Ecto neural progenitor cell (in vitro differentiated cells): ENCODE results near the gene RAB7B.

Experiments
- DNase-seq: peaks from one replicate; pipeline ENCODE4 v3.0.0-alpha.2; 2018; ENCODE audit warnings: low spot score

RAB7B gene

DNA sequence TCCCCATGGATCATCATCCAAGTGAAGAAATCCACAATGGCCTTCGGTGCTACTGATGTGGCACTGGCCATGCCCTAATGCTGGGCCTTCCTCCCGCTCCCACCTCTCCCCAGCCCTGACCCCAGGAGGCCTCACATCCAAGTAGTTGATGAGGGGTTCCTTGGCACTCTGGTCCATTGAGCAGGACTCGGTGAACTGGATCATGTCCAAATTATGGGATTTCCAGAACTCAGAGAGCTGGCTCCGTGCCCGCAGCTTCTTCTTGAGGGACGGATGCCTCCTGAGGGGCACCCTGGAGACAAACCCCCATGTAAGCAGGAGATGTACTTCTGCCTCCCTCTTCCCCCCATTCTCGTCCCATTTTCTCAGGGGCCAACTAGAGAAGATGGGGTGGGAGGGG lies 19.6 kb upstream of the RAB7B start:
- no peak for DNase-seq

DNA sequence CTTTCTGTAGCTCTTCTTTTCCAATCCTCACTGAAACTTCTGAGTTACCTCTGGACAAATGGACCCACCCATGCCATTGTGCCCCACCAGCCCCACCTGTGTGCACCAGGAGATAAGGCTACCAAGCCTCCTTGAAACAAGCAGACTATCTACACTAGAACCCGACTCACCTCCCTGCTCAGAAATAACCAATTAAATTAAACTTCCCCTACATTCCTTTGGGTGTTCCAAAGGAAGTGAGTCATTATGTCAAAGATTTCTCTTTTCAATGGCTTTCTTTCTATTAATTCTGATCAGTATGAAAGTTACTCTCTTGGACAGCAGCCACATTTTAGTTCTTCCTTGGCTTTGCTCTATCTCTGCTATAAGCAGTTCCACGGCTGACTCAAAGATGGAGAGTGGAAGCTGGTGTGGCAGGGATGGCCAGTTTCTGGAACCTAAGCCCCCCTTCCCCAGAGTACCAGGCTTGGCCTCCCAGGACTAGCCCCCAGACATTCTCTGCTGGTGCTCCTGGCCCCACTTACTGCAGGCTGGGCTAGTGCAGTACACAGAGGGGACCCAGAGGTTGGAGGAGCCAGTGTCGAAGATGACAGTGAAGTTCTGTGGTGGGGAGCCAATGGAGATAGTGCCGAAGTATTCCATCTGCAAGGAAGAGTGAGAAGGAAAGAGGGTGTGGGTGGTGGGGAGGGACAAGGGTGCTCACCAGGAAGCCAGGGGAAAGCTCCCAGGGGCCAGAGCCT lies 18.6 kb upstream of the RAB7B start:
- DNase-seq = no peak

DNA sequence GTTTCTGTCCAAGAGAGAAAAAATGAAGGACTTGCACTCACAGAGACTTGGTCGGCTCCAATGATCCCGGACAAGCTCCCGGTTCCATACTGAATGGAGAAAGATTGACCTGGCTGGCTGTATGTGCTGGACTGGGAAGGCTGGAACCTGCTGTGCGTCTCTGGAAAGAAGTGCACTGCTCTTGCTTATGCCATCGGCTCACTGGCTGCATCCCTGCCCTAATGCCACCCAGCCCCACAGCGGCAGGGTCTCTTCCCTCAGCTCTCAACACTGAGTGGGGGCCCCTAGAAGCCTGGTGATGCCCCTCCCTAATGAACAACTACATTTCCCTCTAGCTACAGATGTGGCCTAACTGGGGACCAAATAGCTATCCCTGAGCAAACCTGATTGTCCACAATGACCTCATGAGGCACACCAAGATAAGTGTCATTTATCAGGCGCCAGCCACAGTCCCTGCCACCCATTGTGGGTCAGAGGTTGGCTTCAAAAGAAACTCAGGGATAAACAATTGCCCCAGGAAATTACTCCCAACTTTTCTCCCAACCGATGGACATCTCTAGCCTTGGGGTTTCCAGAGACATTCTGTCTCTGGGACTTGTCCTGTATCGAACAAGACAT lies 17.9 kb upstream of the RAB7B start:
- DNase-seq = no peak

DNA sequence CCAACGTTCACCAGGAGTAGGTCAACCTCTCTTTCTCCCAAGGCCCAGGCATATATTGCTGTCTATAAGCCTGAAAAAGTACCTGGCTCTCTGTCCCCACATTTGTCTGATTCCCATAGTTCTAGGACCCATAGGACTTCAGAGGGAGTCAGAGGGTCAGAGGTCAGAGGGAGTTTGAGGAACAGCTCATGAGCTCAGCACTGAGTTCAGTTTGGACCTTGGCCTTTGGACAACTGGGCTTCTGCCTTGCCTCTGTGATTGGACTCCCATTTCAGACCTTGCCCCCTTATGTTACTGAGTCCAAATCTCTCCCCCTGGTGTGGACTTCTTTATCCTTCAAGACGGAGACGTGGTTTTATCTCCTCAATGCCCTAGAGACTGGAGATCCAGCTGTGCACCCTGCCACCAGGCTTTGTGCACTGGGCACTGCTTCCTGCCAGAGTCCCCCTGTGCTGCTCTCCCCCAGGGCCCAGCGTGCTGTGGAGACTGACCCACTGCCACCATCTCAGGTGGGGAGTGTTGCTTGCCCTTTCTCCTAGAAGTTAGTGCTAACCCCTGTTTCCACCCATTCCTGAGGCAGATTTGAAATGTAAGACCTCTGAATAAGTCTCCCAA lies 17.3 kb upstream of the RAB7B start:
- DNase-seq = no peak

DNA sequence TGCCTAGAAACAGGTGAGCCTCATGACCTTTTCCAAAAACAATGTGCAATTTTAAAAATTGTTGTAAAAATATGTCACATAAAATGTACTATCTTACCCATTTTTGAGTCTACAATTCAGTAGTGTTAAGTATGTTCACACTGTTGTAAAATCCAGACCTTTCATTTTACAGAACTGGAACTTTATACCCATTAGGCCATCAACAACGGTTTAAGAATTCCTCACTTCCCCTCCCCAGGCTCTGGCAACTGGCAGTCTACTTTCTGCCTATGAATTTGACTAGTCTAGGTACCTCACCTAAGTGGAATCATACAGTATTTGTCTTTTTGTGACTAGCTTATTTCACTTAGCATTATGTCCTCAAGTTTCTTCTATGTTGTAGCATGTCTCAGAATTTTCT lies 11.9 kb upstream of the RAB7B start:
- no peak for DNase-seq

DNA sequence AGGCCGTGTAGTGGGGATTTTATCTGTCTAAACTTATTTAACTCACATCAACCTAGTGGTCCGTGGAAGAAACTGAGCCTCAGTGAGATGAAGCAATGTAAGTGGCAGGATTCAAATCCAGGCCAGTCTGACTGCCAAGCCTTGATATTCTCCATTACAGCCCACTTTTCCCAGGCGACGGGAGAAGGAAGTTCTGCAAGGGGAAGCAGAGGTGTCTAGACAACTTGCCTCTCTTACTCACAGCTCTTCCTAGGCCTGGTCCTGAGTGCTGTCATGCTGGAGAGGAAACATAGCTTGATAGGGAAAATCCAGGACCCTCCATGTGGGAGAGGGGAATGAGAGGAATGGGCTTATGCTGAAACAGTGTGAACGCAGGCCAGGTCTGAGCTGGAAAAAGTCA lies 11.4 kb upstream of the RAB7B start:
- no peak for DNase-seq

DNA sequence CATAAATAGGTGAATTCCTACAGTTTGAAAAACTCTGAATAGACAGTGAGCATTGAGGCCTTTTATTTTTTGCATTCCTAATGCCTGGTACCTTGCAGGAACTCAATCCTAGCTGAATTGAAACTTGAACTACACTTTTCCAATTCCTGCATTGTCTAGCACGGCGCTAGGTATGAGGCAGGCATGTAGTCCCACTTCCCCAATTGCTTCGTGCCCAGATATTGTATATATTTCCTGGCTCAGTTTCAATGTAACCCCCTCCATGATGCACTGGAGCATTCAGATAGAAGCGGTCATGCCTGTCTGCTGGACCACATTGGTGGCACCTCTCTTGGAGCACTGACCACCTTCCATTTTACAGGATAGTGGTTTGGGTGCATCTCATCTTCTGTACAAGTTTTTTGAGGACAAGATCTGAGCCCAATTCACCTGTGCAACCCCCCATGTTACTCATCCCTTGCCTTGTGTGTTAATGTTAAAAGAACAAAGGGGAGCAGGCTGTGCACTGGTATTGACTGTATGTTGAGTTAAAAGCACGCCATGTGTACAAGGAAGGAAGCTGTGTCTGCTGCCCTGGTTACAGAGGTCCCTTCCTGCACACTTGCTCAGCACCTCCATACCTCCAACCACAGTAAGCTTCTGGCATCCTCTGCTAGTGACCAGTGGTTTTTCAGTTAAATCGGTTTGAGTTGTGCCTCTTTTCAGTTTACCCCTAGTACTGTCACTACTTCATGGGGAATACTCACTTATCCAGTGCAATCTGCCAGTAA lies 10.0 kb upstream of the RAB7B start:
- no peak for DNase-seq

DNA sequence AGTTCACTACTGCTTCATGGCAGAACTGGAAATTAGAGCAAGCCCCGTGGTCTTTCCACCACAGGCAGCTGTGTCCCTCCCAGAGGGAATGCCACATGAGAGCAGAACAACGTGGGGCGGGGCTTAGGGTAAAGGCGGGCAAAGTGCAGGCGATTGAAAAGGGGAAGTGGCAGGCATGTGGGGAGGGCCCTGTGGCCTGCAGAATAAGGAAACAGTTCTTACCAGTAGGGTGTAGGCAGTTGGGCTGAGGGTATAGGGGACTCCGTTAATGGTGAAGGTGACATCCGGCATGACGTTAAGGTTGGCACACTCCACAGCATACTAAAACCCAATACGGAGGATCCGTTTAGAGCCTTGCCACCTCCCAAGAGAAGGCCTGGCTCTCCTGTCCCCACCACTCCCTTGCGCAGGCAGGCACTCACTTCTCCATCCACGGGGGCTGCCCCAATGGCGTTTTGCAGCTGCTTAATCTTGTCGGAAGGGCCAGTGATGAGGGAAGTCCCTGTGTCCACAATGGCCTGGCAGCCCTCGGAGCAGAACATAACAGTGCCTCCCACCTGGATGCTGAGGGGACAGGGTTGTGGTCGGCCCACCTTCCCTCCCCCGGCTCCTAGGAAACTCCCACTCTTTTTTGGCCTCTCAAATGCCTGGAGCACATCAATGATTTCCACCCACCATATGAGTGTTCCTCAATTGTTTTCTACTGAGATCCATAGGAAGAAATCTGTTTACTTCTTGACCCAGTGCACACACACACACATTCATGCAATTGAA lies 9.1 kb upstream of the RAB7B start:
- peak; percentile 39 for DNase-seq

DNA sequence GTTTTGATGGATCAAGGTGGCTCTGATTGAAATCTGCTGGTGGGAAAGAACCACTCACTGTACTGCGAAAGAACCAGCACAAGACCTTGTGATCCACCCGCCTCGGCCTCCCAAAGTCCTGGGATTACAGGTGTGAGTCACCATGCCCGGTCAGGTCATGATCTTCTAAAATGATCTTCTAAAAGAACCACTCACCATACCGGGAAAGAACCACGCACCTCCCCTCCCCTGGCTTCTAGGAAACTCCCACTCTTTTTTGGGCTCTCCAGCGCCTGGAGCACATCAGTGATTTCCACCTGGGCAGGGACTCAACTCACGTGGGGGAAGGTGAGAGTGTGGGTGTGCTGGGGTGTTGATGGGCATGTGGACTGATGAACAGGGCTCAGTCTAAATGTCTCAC lies 7.9 kb upstream of the RAB7B start:
- no peak for DNase-seq

DNA sequence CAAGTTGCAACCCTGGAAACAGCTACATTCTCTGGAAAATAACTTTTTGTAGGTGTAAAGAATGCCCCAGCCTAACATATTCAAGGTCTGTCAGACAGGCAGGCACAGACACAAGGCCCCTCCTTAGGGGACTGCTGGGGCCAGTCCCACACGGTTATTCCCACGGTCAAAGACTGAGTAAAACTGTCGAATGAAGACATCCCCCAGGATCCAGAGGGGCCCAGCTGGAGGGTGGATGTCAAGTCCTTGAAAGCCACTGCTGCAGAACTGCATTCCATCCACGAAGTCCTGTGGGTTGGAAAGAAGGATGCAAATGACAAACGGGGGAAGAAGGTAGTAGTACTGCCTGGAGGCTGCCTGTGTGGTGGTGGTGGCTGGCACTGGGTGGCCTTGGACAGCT lies 6.9 kb upstream of the RAB7B start:
- peak; percentile 43 for DNase-seq

DNA sequence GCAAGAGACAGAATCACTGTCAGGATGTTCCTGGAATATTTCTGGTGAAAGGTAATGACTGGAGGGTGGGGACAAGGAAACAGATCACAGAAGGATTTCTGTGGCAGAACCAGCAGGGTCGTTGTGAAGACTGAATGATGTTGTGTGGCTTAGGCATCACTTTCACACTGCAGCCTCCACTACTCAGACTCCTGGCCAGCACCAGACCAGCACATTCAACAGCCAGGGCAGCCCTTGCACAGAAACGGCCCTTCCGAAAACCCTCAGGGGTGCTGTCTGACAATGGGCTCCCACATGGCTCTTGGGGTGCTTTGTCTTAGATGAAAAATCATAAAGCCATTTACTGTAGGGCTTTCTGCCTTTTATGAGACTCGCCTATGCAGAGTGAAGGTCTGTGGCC lies 3.8 kb upstream of the RAB7B start:
- DNase-seq = no peak

DNA sequence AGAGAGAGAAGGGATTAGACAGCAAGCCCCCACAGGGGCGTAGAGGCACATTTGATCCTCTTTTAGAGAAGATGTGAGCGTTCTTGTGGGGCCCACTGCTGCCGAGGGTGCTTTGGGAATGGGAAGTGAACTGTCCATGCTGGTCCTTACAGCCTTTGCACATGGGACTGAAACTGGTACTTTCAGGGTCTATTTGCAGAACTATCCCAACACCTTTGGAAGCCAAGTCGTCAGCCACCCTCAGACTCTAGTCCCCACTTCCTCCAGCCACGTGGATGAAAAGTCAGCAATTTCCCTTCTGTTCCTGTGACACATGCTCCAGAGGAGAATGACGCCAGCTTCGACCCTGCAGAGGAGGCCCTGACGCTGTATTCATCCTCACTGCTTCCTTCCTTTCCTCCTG lies 2.6 kb upstream of the RAB7B start:
- peak; percentile 29 for DNase-seq

DNA sequence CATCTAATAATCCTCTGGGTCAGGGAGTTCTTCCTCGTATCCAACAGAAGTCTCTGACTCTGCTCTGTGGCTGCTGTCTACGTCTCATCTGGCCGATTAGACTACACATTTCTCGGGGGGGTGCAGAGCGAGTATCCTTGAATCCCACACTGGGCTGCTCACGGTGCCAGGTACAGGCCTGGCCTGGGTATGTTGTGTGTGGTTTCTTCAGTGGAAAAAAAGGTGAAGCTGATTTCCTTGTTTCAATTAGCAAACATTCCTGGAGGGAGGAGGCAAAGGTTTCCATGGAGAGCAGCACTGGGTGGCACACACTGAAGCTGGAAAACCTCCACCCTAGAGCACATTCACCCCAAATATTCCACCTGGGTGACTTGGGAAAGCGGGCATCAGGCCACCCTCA lies 2.0 kb upstream of the RAB7B start:
- DNase-seq = peak; percentile 33

DNA sequence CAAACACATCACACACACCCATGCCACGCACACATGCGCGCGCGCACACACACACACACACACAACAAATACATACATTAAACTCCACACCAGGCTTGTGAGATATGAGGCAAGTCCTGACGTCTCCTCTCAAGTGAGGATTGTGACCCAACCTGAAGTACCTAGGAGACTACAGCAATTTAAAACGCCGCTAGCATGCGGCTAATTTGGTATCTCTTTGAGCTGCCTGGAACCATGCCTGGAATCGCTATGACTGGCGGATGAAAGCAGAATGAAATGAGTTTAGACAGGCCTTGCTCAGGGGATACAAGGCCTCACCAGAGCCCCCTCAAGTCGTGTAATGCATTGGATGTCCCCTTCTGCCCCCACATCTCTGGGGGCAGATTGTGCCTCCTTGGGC lies 1.6 kb upstream of the RAB7B start:
- DNase-seq = peak; percentile 32

DNA sequence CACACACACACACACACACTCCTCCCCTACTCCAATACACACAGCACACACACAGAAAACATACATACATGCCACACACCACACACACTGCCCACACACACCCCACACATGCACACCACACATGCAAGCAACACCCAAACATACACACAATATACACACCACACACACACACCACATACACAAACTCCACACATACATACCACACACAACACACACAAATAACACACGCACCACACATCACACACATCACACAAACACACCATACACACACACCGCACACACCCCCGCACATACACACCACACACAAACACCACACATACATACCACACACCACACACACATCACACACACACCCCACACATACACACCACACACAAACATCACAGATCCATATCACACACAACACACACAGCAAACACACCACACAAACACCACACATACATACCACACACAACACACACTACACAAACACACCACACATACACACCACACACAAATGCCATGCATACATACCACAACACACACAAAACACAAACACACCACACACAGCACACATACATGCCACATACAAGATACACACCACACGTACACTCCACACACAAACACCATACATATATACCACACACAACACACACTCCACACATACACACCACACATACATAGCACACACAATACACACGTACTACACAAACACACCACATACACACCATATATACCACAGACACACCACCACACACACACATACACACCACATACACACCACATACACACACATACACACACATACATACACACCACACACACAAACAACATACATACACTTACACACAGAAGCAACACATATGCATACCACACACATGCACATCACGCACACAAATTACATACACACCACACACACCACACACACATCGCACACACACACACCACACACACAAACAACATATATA lies 932 bp upstream of the RAB7B start:
- DNase-seq = no peak

DNA sequence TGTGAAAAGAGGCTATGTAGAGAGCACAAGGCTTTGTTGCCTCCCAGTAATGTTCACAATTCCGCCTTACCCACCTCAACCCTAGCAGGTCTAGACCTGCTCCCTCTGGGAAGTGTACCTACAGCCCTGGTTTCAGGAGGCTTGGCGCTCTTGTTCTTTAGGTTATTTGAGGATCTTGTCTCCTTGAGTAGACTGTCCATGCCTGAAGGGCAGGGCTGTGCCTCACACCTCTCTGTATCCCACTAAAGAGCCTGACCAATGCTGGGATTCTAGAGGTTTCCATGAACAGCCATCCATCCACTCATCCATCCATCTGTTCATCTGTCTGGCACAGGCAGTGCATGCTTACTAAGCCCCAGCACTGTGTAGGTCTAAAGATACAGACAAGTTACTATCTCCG lies 1.0 kb downstream of the RAB7B start:
- DNase-seq = peak; percentile 33

DNA sequence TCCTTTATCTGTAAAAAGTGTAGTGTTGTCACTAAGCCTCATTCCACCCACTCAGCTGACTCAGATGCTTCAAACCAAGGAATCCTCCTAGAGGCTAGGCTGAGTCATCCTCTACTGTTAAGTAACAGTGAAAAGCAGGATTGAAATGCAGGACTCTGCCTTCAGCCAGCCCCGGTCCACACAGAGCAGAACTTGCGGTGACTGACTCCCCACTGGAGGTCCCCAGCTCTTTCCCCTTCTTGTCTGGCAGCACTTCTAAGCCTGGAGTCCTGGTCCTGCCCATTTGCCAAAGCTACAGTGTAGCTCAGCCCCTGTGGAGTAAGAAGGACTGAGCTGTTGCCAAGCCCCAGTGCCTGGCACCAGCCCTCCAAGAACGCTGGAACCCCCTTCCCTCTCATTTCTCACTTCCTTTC lies 1.7 kb downstream of the RAB7B start:
- DNase-seq = no peak

DNA sequence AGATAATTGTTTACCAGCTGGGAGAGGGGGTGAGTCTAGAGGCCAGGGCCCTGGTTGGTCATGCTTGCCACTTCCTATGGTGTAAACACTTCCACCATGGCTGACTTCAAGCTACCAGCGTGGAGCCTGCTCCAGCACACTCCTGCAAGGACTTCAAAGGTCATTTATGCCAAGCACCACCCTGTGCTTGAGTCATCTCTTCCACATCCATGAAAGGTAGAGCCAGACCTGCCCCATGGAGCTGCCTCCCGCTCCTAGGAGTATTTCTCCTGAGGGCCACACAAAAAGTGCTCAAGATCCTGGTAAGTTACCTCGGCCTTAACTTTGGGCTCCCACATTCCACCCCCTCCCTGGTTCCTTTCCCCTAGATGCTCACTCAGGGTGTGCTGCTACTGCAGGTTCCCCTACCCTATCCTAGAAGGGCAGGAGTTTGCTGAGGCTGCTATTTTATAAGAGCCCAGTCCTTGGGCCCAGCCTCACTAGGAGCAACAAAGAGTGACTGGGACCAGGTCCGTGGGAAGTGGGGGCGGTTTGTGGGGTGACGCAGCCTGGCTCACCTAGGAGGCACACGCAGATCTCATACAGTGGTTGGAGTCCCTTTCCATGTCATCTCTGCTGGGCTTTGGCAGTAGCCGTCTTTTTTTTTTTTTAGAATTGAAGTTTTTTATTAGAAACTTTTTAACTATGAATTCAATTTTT lies 2.4 kb downstream of the RAB7B start:
- no peak for DNase-seq

DNA sequence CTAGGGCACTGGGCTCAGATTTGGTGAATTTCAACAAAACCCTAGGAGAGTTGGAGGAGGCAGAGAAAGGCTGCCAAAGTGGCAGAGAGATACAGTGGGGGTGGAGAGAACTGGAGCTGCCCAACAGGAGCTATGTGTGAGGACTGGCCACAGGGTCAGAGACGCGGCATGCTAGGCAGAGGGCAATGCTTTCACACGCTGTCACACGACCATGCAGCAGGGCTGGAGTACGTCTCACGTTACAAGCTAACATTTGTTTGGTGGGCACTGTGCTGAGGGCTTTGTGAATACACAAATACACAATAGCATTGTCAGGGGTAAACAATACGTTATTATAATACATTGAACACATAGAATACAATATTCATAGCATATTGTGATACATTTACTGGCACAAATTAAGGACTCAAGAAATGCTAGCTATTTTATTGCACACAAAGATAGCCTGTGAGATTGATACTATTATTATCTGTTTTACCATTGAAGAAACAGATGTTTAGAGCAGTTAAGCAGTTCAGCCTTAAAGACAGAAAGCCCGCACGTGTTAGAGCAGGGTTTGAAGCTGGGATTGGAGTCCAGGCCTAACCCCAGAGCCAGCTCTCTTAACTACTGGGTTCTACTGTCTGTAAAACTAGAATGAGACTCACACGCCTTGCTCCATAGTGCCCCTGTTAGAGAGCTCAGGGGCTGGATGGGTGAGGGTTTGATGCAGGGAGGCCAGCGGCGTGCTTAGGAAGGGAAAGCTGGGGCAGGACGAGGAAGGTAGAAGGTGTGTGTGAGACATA lies 4.5 kb downstream of the RAB7B start:
- no peak for DNase-seq
